TTC549 (cell line): ENCODE data around the gene DSCAML1.

Source experiments
- FAIRE-seq: peaks from 2 replicates; lab custom pipeline; 2012; peaks lifted over from hg19 to GRCh38; lab: Jason Lieb, UNC

Gene DSCAML1

GRCh38 chr11:117606211-117606610 lies 190.8 kb downstream of the DSCAML1 start:
- no peak for FAIRE-seq

DNA sequence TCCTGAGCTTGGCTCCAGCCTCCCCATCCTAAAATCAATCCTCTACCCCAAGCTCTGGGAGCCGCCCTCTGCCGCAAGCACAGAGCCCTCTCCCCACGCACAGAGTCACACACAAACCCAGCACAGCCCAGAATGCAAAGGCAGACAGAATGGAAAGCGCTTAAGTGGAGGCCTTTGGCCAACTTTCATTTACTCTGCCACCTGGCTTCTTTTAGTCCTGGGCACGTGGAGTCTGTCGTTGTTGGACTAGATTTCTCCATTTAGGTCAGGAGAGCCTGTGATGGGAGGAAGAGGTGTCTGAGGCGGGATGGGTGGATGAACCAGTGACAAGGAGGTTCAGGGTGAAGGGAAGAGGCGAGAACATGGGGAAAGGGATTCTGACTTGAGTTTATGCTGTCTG lies 191.7 kb downstream of the DSCAML1 start:
- no peak for FAIRE-seq

- FAIRE-seq, result no peak
These were observed 192.6 kb downstream of the DSCAML1 start for GRCh38 chr11:117604336-117604995.

DNA sequence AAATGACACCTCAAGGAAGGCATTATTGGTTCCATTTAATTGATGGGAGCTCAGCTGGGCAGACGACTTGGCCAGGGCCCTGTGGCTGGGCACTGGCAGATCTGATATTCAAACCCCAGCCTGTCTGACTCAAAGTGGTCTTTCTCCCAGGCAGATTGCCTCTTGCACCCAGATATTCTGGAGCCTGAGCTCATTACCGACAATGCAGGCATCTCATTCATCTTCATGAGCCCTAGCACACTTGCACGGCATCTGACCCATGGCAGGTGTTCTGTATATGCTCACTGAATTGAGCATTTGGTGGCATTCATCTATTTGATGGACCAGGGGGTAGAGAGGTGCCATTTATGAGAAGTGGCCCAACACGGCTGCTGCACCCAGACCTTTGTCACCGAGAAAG lies 193.1 kb downstream of the DSCAML1 start:
- no peak for FAIRE-seq

DNA sequence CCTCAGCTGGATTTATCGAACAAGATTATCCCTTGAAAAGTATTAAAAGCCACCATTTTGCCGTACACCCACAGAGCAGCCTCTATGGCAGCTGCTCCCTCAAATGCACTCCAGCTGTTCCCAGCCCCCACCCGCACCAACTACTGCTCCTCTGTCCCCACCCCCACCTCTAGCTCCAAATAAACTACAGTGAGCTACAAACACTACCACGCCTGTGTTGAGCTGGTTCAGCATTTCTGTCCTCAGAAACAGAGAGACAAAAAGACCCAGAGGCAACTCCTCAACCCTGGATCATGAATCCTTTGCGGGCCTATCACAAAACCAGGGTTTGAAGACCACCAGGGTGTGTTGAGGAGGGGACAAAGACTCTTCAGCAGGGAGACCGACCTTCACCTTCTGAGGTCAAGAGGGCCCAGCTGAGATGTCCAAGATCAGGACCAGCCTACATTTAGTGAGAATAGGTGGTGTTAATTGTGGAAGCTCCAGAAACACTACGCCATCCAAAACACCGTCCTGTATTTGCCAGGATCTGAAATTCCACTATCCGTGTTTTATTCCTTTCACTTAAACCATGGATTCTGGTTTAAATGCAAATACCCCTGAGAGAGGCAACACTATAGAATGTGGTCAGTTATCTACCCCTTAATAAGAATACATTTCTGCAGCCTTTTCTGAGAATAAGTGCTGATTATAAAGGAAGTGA lies 195.9 kb downstream of the DSCAML1 start:
- FAIRE-seq, result no peak

- FAIRE-seq, result no peak
These were observed 196.7 kb downstream of the DSCAML1 start for GRCh38 chr11:117600234-117600783.

DNA sequence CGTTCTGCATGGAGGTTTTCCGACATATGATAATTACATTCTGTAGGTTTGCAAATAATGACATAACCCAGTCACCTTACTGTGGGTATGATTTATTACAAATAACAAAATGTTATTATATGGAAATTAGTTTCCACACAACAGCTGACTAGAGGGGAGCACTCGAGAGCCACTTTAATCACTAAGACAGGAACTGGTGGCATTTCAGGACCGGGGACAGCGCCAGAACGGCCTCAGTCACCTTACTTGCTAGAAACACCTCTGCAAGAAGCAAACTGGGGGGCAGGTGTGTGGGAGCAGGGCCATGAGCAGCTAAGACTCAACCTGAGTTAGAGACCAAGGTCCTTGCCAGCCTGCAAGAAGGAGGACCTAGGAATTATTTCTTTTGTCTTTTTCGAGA lies 199.9 kb downstream of the DSCAML1 start:
- no peak for FAIRE-seq

DNA sequence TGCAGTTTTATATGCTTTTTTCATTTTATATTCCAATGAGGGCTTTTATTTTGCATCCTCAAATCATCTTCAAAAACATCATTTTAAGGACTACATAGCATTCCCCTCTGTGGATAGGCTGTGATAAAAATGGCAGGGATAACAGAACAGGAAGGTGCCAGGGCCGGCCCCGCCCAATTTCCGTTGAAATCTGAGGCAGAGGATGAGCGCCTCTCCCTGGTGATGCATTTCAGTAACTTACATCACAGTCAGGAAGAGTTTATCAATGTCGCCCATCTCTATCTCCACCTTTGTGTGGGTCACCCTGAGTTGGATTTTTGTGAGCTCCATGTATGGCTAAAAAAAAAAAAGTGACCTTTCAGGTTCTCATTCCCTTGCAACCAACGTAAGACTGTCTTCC lies 201.6 kb downstream of the DSCAML1 start:
- FAIRE-seq, result no peak

DNA sequence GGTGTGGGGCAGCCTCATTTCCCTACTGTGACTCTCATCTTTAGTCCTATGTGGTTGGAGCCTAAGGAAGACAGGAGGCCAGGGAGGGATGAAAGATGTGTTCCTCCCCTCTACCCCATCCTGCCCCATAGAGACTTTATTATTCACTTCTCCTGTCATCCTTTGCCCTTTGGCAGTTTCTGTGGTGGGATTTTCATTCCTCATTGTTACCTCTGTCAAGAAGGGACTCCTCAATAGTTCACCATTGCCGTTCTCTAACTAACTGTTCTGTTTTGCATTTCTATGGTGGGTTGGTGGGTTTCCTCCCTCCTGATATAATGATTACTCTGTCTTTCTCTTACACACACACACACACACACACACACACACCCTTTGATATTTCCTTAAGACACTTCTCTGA lies 202.3 kb downstream of the DSCAML1 start:
- no peak for FAIRE-seq

- FAIRE-seq, result no peak
These were observed 204.0 kb downstream of the DSCAML1 start for GRCh38 chr11:117593065-117593464.

DNA sequence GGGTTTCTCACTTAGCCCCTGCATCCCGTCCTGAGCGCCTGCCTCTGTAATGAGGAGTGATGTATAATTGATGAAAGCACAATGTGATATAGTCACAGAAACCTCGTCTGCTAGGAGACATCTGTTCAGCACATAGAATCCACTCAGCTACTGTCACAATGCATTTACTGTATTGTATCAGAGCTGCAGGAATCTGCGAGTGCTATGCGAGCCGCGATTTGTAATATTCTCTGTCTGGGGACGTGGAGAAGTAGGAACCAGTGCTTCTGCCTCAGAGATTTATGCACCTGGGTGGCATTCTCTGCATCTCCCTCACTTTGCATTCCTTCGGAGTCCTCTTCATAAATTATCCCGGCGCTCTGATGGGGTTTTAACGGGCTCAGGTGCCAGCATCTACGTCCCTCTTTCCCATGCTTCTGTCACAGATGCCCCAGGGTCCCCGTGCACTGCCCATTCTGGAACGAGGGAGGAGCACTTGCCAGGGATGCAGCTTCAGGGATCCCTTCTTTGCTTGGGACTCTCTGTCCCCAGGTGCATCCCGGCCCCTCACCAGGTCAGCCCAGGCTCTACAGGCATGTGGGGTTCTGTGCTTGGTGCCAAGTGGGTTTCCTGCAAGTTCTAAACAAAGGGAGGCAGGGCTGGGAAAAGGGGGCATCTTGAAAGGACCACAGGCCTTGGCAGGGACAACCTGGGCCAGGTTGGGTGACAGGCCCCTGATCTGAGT lies 205.5 kb downstream of the DSCAML1 start:
- FAIRE-seq, result no peak

DNA sequence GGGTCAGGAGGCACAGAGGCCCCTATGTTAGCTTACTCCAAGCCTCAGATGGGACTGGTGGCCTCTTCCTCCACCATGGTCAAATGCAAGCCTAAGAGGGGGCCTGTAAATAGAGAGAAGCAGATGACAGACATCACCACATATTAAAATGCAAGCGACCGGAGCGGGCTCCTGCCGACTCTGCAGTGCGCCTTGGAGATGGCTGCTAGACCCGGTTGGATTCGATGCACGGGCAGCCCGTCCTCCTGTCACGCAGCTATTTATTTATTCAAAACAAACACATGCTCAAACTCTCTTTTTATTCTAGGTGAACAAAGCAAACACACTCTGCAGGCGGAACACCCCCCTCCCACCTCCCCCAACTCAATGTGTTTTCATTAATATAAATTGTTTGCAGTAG lies 208.0 kb downstream of the DSCAML1 start:
- no peak for FAIRE-seq

- FAIRE-seq, result no peak
These were observed 208.7 kb downstream of the DSCAML1 start for GRCh38 chr11:117588166-117588810.

DNA sequence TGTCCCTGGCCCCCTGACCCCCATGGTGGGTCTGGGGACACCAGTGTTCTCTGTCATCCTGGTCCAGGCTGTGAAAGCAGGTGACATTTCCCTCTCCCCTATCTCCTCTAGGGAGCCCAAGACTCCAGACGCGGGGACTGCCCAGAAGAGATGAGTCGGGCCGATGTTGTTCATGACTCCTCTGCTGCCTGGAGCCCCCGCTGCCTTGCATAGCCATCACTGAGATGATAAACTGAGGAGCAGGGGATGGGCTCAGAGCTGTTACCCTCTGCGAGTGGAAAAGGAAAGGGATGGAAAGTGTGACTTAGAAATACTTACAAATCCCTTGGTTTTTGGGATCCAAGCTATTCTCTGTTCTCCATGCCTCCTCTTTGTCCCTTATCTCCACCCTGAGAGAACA lies 209.6 kb downstream of the DSCAML1 start:
- no peak for FAIRE-seq

GRCh38 chr11:117586392-117586791 lies 210.6 kb downstream of the DSCAML1 start:
- FAIRE-seq, result no peak

- no peak for FAIRE-seq
These were observed 211.4 kb downstream of the DSCAML1 start for GRCh38 chr11:117585631-117586030.

GRCh38 chr11:117584056-117584830 lies 212.8 kb downstream of the DSCAML1 start:
- no peak for FAIRE-seq

DNA sequence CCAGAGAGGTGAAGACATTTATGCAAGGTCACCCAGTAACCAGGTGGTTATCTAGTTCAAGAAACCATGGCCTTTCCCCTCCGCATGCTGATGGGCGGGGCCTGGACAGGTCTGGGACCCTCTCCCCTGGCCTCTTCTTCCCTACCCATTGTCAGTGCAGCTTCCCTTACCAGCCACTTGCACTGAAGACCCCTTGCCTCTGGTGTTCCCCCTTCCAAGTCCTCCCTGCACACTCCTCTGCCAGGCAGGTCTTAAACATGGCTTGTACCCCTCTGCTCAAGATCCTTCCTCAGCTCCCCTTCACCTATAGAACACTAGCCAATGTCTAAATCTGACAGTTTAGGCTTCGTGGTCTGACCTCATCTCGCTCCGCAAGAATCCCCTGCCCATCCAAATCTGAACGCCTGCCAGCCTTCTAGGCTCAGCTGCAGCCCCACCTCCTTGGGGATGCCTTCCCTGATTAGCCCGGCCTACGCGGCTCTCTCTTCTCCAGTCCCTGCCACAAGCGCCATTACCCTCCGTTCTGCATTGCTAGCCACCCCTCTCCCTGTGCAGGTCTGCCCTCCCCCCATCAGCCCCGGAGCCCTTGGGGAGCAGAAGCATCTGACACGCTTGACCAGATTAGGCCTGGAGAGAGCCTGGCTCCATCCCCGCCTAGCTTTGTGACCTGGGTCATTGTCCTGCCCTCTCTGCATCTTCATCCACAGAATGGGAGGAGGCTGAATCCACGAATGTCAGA lies 213.8 kb downstream of the DSCAML1 start:
- no peak for FAIRE-seq

DNA sequence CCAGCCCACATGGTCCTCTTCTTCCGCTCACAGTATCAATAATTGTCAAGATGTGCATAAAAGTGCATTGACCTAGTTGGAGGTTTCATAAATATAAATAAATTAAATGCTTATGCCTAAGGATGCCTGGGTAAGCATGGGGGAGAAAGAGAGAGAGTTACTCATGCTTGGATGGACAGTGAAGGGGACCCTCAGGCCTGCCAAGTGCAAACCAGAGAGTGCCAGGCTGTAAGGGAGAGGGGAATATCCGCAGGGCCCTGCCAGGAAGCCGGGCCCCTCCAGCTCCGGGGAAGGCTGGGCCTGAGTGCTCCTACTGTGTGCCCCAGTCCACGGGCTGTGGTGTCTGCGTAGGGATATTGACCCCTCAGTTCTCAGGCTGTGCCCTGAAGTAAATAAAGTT lies 214.6 kb downstream of the DSCAML1 start:
- FAIRE-seq, result no peak

DNA sequence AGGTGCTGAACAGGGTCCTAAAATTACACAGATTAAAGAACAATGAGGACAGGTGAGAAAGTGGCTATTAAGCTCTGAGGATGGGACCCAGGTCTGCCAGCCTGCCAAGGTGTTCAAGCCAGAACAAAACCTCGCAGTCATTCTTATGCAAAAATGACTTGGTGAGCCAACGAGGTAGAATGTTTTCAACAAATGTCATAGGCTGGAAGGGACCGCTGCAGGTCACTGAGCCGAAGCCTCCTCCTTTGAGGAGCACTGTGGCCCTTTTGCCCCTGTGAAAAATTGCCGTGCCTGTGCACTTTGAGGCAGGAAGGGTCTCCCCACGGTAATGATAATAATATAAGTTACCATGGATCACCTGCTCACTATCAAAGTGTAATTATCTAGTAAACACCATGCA lies 216.2 kb downstream of the DSCAML1 start:
- no peak for FAIRE-seq

DNA sequence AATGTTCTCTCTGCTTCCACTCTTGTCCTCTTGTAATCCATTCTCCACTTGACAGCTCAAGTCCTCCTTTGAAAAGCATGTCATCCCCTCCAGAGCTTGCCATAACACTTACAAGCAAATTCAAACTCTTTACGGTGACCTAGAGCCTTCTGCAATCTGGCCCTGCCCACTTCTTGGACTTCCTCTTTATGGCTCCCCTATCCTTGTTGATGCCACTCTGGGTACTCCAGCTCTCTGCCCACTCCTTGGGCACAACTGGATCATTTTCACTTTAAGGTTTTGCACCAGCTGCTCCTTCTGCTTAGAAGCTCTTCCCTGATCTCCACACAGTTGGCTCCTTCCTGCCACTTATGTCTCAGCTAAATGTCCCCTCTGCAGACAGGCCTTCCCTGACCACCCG lies 217.9 kb downstream of the DSCAML1 start:
- FAIRE-seq, result no peak
